Epidermal melanocyte (primary cell): ENCODE results near the gene CAMKK2.
"Not testable (repeated sequence)": the region's sequence is repeated elsewhere in the genome, so short reads cannot be mapped to it uniquely, and the experiment has no call there.

Source experiments
- DNase-seq: peaks from one replicate; pipeline ENCODE4 v3.0.0; 2011; ENCODE audit warnings: low spot score; ENCODE audit not compliant: insufficient read length

Gene CAMKK2

DNA sequence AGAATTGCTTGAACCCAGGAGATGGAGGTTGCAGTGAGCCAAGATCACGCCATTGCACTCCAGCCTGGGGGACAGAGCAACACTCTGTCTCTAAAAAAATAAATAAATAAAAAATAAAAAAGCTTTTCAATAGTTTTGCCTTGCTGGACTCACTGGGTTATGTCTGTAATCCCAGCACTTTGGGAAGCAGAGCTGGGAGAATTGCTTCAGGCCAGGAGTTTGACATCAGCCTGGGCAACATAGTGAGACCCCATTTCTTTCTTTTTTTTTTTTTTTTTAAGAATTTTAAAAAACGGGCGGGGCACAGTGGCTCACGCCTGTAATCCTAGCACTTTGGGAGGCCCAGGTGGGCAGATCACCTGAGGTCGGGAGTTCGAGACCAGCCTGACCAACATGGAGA is 95.4 kb downstream of the CAMKK2 start:
- not testable (repeated sequence) for DNase-seq

DNA sequence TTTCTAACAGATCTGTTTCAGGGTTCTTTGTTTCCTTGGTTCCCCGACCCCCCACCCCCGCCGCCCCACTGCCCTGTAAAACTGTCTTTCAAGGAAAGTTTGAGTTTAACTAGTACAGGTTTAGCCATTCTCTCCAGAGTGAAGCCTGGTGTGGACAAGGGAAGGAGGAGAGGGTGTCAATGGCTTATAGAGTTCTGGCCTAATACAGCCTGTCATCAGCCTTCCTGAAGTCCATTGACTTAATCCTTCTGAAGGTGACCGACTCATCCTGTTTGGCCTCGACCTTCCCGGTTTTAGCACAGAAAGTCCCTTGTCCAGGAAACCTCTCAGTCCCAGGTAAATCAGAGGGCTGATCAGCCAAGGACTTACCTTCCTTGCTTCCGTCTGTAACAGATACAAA is 97.6 kb downstream of the CAMKK2 start:
- DNase-seq: no peak

DNA sequence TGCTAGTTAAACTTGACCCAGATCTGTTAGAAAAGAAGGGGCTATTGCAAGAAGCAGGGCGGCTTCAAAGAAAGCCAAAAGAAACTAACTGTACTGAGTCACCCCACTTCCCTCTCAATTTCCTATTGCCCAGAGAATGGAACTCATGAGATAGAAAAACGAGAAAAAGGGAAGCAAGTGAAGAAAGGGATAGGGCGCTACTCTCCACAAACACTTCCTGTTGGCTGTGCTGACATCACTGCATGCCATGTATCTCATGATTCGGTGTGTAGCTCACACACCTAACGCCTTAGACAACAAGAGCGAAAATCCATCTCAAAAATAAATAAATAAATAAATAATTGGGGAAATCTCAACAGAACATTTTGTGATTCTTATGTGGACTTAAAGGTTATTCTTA is 99.6 kb downstream of the CAMKK2 start:
- DNase-seq: no peak

DNA sequence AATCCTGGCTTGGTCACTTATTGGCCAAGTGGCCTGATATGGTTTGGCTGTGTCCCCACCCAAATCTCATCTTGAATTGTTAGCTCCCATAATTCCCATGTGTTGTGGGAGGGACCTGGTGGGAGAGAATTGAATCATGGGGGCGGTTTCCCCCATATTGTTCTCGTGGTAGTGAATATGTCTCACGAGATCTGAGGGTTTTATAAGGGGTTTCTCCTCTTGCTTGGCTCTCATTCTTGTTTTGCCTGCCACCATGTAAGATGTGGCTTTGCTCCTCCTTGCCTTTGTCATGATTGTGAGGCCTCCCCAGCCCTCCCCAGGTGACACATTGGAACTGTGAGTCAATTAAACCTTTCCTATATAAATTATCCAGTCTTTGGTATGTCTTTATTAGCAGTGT is 105.4 kb downstream of the CAMKK2 start:
- no peak for DNase-seq

DNA sequence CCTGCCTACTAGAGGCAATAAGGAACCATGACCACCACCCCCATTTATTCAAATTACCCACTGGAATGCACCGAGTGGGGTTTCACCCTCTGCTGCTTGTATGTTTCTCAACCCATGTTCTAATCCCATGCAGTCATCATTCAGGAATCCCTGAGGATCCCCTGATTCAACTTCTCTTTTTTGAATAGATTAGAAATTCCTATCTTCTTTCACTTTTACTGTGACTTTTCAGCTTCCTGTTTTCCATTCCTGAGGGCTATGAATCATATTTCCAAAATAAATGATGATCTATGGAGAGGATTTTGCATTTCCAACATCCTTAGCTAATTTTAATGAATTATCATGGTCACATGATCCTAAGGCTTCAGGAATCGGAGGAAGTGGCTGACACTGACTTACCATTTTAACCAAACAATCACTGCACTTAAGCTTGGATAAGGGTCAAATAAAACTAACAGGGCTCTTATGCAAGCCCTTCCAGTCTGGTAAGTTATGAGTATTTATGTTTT is 105.9 kb downstream of the CAMKK2 start:
- DNase-seq: peak; percentile 58

DNA sequence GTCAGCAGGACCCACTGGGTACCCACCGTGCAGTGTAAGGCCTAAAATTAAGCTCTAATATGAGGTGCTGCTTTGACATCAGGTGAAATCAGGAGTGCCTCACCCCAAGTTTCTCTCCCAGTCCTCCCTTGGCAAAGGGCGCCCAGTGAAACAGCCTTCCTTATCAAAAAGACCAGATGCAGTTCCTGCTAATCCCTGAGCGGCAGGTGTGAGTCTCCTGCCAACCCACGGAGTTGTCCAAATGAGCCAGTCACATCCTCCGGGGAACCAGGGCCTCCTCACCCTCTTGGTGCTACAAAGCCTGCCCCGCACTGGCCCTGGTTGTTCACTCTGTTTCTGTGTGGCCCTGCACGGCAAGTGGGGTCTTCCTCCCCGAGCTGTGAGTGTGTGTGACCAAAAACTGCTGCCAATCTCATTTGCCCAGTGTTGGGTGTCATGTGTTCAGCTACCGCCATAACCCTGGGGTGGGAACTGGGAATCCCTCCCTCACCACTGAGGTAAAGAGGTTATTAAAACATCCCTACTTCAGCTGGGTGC is 106.8 kb downstream of the CAMKK2 start:
- no peak for DNase-seq

DNA sequence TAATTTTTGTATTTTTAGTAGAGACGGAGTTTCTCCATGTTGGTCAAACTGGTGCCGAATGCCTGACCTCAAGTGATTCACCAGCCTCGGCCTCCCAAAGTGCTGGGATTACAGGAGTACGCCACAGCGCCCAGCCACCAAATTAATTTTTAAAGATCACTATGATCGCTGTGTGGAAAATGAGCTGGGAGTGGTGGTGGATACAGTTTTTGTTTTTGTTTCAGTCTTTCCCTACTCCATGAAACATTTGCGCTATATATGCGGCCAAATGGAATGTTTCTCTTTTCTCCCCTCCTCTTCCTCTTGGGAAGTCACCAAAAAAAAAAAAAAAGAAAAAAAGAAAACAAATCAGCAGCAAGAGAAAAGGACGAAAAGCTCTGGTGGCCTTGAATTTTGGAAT is 107.4 kb downstream of the CAMKK2 start:
- no peak for DNase-seq

DNA sequence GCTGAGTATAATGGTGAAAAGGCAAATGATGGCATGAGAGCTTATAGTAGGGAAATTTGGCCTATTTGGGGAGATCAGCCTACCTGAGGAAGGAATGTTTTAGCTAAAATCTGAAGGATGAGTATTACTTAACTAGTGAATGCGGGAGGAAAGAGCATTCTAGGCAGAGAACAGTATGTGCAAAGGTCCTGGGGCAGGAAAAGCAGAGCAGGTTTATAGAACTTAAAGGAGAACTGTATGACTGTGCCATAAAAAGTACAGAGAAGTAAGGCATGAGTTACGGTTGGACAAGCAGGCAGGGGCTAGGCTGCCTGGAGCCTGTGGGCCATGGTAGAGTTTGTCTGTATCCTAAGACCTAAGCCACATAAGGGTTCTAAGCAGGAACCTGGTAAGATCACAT is 108.3 kb downstream of the CAMKK2 start:
- DNase-seq: no peak
